Parathyroid adenoma (tissue), 2 donors: ENCODE data around the gene DNAH8.

ENCODE experiments used
- H2AFZ ChIP-seq: fragments of 300-600 bp; sonication (generic); one replicate; pipeline ENCODE4 v1.7.0; 2017; ENCODE audit warnings: antibody characterized with exemption, mild to moderate bottlenecking
- H3K27ac ChIP-seq: fragments of 300-600 bp; sonication (generic); one replicate; pipeline ENCODE4 v1.7.0; 2017
- H3K27me3 ChIP-seq: fragments of 300-600 bp; sonication (generic); one replicate; pipeline ENCODE4 v1.7.0; 2017; ENCODE audit warnings: low read length; ENCODE audit not compliant: control insufficient read depth, insufficient read depth
- H3K36me3 ChIP-seq: fragments of 300-600 bp; sonication (generic); one replicate; pipeline ENCODE4 v1.7.0; 2017; ENCODE audit warnings: low read length; ENCODE audit not compliant: control insufficient read depth, insufficient read depth
- H3K4me1 ChIP-seq: fragments of 300-600 bp; sonication (generic); one replicate; pipeline ENCODE4 v1.7.0; 2017; ENCODE audit warnings: control low read depth
- H3K4me2 ChIP-seq: fragments of 300-600 bp; sonication (generic); one replicate; pipeline ENCODE4 v1.7.0; 2017; ENCODE audit warnings: low read length
- H3K4me3 ChIP-seq: fragments of 300-600 bp; sonication (generic); one replicate; pipeline ENCODE4 v1.7.0; 2017; ENCODE audit warnings: low read depth, low read length
- H3K79me2 ChIP-seq: fragments of 300-600 bp; sonication (generic); one replicate; pipeline ENCODE4 v1.7.0; 2017; ENCODE audit warnings: control low read depth
- H3K9ac ChIP-seq: fragments of 300-600 bp; sonication (generic); one replicate; pipeline ENCODE4 v1.7.0; 2017; ENCODE audit warnings: mild to moderate bottlenecking
- H3K9me3 ChIP-seq: fragments of 300-600 bp; sonication (generic); one replicate; pipeline ENCODE4 v1.7.0; 2017; ENCODE audit warnings: low read length; ENCODE audit not compliant: control insufficient read depth
- CTCF ChIP-seq: fragments of 300-600 bp; sonication (generic); IDR thresholded peaks from one replicate; pipeline ENCODE4 v1.7.0; 2017; ENCODE audit warnings: antibody characterized with exemption, mild to moderate bottlenecking
- donor health status: primary hyperparathyroidism.

The DNAH8 gene

GRCh38 chr6:38684904-38685303 is 30.2 kb upstream of the DNAH8 start:
- no peaks in the 10 kb centered on the region for H3K27me3 ChIP-seq
- H3K27ac ChIP-seq, result no peak overlapping the region
- no peak for TF ChIP-seq CTCF
- H3K4me3 ChIP-seq, result no peak overlapping the region
- H3K79me2 ChIP-seq, result no peaks in the 10 kb centered on the region
- H3K4me2 ChIP-seq, result no peak overlapping the region
- no peaks in the 10 kb centered on the region for H3K9me3 ChIP-seq
- H3K9ac ChIP-seq, result no peak overlapping the region
- H3K4me1 ChIP-seq, result no peaks in the 10 kb centered on the region
- no peak overlapping the region for H2AFZ ChIP-seq
- no peaks in the 10 kb centered on the region for H3K36me3 ChIP-seq

- Histone ChIP-seq H3K36me3 (no peaks in the 10 kb centered on the region), H3K27ac (no peak overlapping the region), H3K4me3 (no peak overlapping the region), H3K4me1 (no peaks in the 10 kb centered on the region), H3K4me2 (no peak overlapping the region), H3K27me3 (no peaks in the 10 kb centered on the region), H3K79me2 (no peaks in the 10 kb centered on the region), H3K9ac (no peak overlapping the region), H2AFZ (no peak overlapping the region), H3K9me3 (no peaks in the 10 kb centered on the region)
- no peak for TF ChIP-seq CTCF
Observed at GRCh38 chr6:38686270-38687042, 28.7 kb upstream of the DNAH8 start.

DNA sequence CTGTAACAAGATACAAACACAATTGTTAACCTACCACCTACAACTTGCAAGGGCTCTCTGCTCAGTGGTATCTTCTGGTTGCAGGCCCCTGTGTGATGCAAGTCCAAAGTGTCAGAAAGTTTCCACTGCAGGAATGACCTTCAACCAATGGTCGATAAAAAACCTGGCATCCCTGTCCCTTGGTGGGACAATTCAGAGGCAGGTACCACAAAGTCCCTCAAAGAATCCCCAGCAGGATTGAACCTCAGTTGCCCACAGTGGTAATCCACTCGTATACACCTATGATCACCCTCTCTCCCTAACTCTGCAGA is 28.1 kb upstream of the DNAH8 start:
- no peak overlapping the region for H3K27ac ChIP-seq
- no peaks in the 10 kb centered on the region for H3K4me1 ChIP-seq
- no peak overlapping the region for H3K9ac ChIP-seq

GRCh38 chr6:38687549-38687948 is 27.6 kb upstream of the DNAH8 start:
- Histone ChIP-seq H3K27ac (no peak overlapping the region), H3K27me3 (no peaks in the 10 kb centered on the region), H3K79me2 (no peaks in the 10 kb centered on the region), H3K4me3 (no peak overlapping the region), H2AFZ (no peak overlapping the region), H3K36me3 (no peaks in the 10 kb centered on the region), H3K9ac (no peak overlapping the region), H3K9me3 (no peaks in the 10 kb centered on the region), H3K4me2 (no peak overlapping the region), H3K4me1 (no peaks in the 10 kb centered on the region)
- TF ChIP-seq CTCF, result no peak

More for the DNA sequence above, 28.1 kb upstream of the DNAH8 start:
- Histone ChIP-seq H3K79me2 (no peaks in the 10 kb centered on the region), H3K4me2 (no peak overlapping the region), H3K9me3 (no peaks in the 10 kb centered on the region), H2AFZ (no peak overlapping the region), H3K36me3 (no peaks in the 10 kb centered on the region), H3K4me3 (no peak overlapping the region), H3K27me3 (no peaks in the 10 kb centered on the region)
- TF ChIP-seq CTCF, result no peak

DNA sequence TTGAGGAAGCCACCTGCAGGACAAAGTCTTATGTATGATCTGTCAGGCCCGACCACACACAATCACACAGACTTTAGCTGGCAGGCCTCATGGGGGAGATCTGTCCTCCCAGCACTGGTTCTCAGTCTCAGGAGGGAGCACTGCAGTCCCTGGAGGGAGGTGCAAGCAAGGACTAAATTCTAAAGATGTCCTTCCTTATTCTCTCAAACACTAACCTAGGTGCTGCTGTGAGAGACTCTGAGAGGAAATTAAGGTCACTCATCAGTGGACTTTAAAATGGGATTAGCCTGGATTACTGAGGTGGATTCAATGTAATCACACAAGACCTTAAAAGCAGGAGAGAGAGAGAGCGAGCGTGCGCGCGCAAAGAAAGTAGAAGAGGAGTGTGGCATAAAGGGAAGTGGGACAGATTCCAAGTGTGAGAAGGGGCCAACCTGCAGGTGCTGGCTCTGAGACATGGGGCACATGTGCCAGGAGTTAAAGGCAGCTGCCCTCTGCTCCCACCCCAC is 26.5 kb upstream of the DNAH8 start:
- no peak overlapping the region for H3K27ac ChIP-seq
- no peak overlapping the region for H3K9ac ChIP-seq

More for the DNA sequence above, 26.5 kb upstream of the DNAH8 start:
- no peaks in the 10 kb centered on the region for H3K27me3 ChIP-seq
- H3K9me3 ChIP-seq, result no peaks in the 10 kb centered on the region
- no peak overlapping the region for H3K4me2 ChIP-seq
- no peak overlapping the region for H2AFZ ChIP-seq
- no peaks in the 10 kb centered on the region for H3K4me1 ChIP-seq
- H3K4me3 ChIP-seq, result no peak overlapping the region
- H3K36me3 ChIP-seq, result no peaks in the 10 kb centered on the region
- no peaks in the 10 kb centered on the region for H3K79me2 ChIP-seq
- TF ChIP-seq CTCF, result no peak
